Measurements from ENCODE around the gene PATJ. TPM values are rescaled to one million over a fixed set of nuclear protein-coding genes. Genes with fewer than 3 reads are reported as not detected.
"Not testable (repeated sequence)": the region's sequence is repeated elsewhere in the genome, so short reads cannot be mapped to it uniquely, and the experiment has no call there.

Gene PATJ
- total RNA-seq (10 to 100 TPM; 22.6 to 45.4 (median 31.5) TPM), polyA plus RNA-seq (10 to 100 TPM; 14.8 to 15.9 TPM)

GRCh38 chr1:61741711-61742619, at the start of gene PATJ:
TSS of gene PATJ (plus strand) at chr1:61742480. CDS start at chr1:61762893, 20,413 bp downstream.
- peak within 1 kb of the TSS; percentile 92 to 95 (median 94) for H3K27ac ChIP-seq
- H3K27me3 ChIP-seq = no peaks in the 10 kb centered on the region
- peaks cover 0 to 12% (median 8%) of the 10 kb centered on the region in 3 donors for H3K4me1 ChIP-seq
- intact Hi-C loops (cut with DNase I) = no loop called here
- peak; percentile 96 to 98 (median 96) for ATAC-seq
- no peaks in the 10 kb centered on the region for H3K36me3 ChIP-seq
- no peak for FAIRE-seq
- TF ChIP-seq CTCF (IDR thresholded peaks at IDR 0.05) = no peak
- peak within 1 kb of the TSS; percentile 58 to 97 (median 86) for H3K4me3 ChIP-seq
- 2 to 4% methylated on average over 27 to 54 of the region's 54 CpGs for WGBS, 2 donors
- H3K9me3 ChIP-seq = no peaks in the 10 kb centered on the region
- peak; percentile 85 to 92 (median 89) for DNase-seq

- intact Hi-C loops (cut with DNase I) = no loop called here
- peak in 2 of 4 donors; percentile 42 to 44 for ATAC-seq
- H3K4me3 ChIP-seq = no peak overlapping the region
- DNase-seq = no peak
- H3K36me3 ChIP-seq = peaks cover 0 to 6% (median 0%) of the 10 kb centered on the region in 3 donors
- TF ChIP-seq CTCF (IDR thresholded peaks at IDR 0.05) = no peak
- H3K4me1 ChIP-seq = peaks cover 0 to 6% (median 5%) of the 10 kb centered on the region in 3 donors
- no peak overlapping the region for H3K27ac ChIP-seq
- 17 to 23% methylated on average over 3 of the region's 3 CpGs for WGBS, 2 donors
- H3K9me3 ChIP-seq = no peaks in the 10 kb centered on the region
- H3K27me3 ChIP-seq = no peaks in the 10 kb centered on the region
- peak; percentile 81 for FAIRE-seq
These were observed 42.1 kb upstream of the PATJ start for GRCh38 chr1:61699911-61700851.

- Histone ChIP-seq H3K4me3 (no peak overlapping the region), H3K4me1 (peaks cover 0 to 6% (median 0%) of the 10 kb centered on the region in 3 donors), H3K27me3 (no peaks in the 10 kb centered on the region), H3K9me3 (no peaks in the 10 kb centered on the region), H3K27ac (no peak overlapping the region), H3K36me3 (no peaks in the 10 kb centered on the region)
- no peak for ATAC-seq
- WGBS, 2 donors = 86 to 90% methylated on average over 7 of the region's 7 CpGs
- DNase-seq = no peak
- peak; percentile 76 for FAIRE-seq
- no peak for TF ChIP-seq CTCF (IDR thresholded peaks at IDR 0.05)
- intact Hi-C loops (cut with DNase I) = no loop called here
These were observed 33.0 kb upstream of the PATJ start for GRCh38 chr1:61708953-61709907.

- FAIRE-seq = no peak
- Histone ChIP-seq H3K27ac (no peak overlapping the region), H3K9me3 (no peaks in the 10 kb centered on the region), H3K36me3 (no peaks in the 10 kb centered on the region), H3K4me1 (peaks cover 0 to 6% (median 0%) of the 10 kb centered on the region in 3 donors), H3K27me3 (no peaks in the 10 kb centered on the region), H3K4me3 (no peak overlapping the region)
- no peak for TF ChIP-seq CTCF (IDR thresholded peaks at IDR 0.05)
- no peak for DNase-seq
- ATAC-seq = no peak
- intact Hi-C loops (cut with DNase I) = no loop called here
- WGBS, 2 donors = 88 to 95% methylated on average over 2 of the region's 2 CpGs
These were observed 32.4 kb upstream of the PATJ start for GRCh38 chr1:61709908-61710289.

GRCh38 chr1:61711257-61711656, 31.0 kb upstream of the PATJ start:
- DNase-seq; intact Hi-C loops (cut with DNase I): not testable (repeated sequence)
- WGBS, 2 donors = 83 to 90% methylated on average over 4 of the region's 4 CpGs

More at GRCh38 chr1:61711257-61711656, 31.0 kb upstream of the PATJ start:
- ATAC-seq, FAIRE-seq, H3K9me3 ChIP-seq, H3K27ac ChIP-seq, H3K36me3 ChIP-seq, H3K4me3 ChIP-seq, H3K4me1 ChIP-seq, H3K27me3 ChIP-seq: not testable (repeated sequence)
